Fibroblast of the aortic adventitia (primary cell): ENCODE results near the gene NT5C. TPM values are rescaled to one million over a fixed set of nuclear protein-coding genes. Genes with fewer than 3 reads are reported as not detected.

Experiments
- DNase-seq: peaks from one replicate; pipeline ENCODE4 v3.0.0-alpha.2; 2010; ENCODE audit warnings: low read depth
- H3K4me3 ChIP-seq: 2 replicates; pipeline ENCODE4 v1.5.1; 2011; ENCODE audit warnings: low read depth, mild to moderate bottlenecking, control low read depth, low read length, moderate library complexity
- CTCF ChIP-seq: IDR thresholded peaks from 2 replicates; pipeline ENCODE4 v1.5.1; 2011; ENCODE audit warnings: mild to moderate bottlenecking, low read length, control low read depth, inconsistent platforms; ENCODE audit not compliant: insufficient read depth
- total RNA-seq: library from RNA; depleted of rRNA; stranded (reverse); fragments of >200 nt; gene quantifications from 2 replicates; pipeline ENCODE4 v1.2.3, GENCODE V29; 2012; ENCODE audit warnings: low replicate concordance

NT5C gene
- total RNA-seq, 1 donor, result 39.8 TPM

- peak; percentile 99 for DNase-seq
- H3K4me3 ChIP-seq, result peak within 1 kb of the TSS; percentile 88
- TF ChIP-seq CTCF, result no peak
Measured at GRCh38 chr17:75154195-75155106, 22.9 kb upstream of the NT5C start, which contains the start of gene JPT1. JPT1 (minus strand) TSS chr17:75154512; CDS start chr17:75154397, 115 bp downstream.

GRCh38 chr17:75153780-75154194 is 22.2 kb upstream of the NT5C start:
- TF ChIP-seq CTCF, result no peak
- no peak for DNase-seq
- H3K4me3 ChIP-seq, result peak overlapping the region; percentile 88

- no peak for TF ChIP-seq CTCF
Measured at GRCh38 chr17:75152922-75153779, 21.6 kb upstream of the NT5C start.

GRCh38 chr17:75152523-75152921 is 21.0 kb upstream of the NT5C start:
- no peak for TF ChIP-seq CTCF
- H3K4me3 ChIP-seq, result peak overlapping the region; percentile 88
- no peak for DNase-seq

More at GRCh38 chr17:75152922-75153779, 21.6 kb upstream of the NT5C start:
- H3K4me3 ChIP-seq, result peak overlapping the region; percentile 88
- DNase-seq, result no peak

- DNase-seq, result no peak
- no peak overlapping the region for H3K4me3 ChIP-seq
Measured at GRCh38 chr17:75151930-75152329, 20.4 kb upstream of the NT5C start.

More at GRCh38 chr17:75151930-75152329, 20.4 kb upstream of the NT5C start:
- no peak for TF ChIP-seq CTCF
